SK-N-MC (cell line): Measurements from ENCODE around the gene TREML4.

ENCODE experiments used
- EZH2 ChIP-seq: fragments of 200-600 bp; sonication (generic); IDR thresholded peaks from one replicate; pipeline ENCODE4 v1.6.1; 2017; ENCODE audit warnings: antibody characterized with exemption
- POLR2AphosphoS5 ChIP-seq: IDR thresholded peaks from 2 replicates; pipeline ENCODE4 v1.6.1; 2012; ENCODE audit warnings: mild to moderate bottlenecking, low read depth, low read length, borderline replicate concordance

- TF ChIP-seq EZH2 = no peak
- TF ChIP-seq POLR2AphosphoS5 = no peak
These were observed 19.6 kb upstream of the TREML4 start for GRCh38 chr6:41208439-41209106.
